K562 treated with DMSO at 1 percent for 48 hours (cell line): Measurements from ENCODE around the gene MAP2K7. TPM values are rescaled to one million over a fixed set of nuclear protein-coding genes. Genes with fewer than 3 reads are reported as not detected.

Experiments
- total RNA-seq: library from RNA; unstranded; fragments of 300-600 nt; gene quantifications from 2 replicates; pipeline ENCODE4 v1.2.3, GENCODE V29; 2022; ENCODE audit warnings: low replicate concordance; ENCODE audit errors: extremely low read depth

MAP2K7 gene
- total RNA-seq: not detected in 2 replicates

DNA sequence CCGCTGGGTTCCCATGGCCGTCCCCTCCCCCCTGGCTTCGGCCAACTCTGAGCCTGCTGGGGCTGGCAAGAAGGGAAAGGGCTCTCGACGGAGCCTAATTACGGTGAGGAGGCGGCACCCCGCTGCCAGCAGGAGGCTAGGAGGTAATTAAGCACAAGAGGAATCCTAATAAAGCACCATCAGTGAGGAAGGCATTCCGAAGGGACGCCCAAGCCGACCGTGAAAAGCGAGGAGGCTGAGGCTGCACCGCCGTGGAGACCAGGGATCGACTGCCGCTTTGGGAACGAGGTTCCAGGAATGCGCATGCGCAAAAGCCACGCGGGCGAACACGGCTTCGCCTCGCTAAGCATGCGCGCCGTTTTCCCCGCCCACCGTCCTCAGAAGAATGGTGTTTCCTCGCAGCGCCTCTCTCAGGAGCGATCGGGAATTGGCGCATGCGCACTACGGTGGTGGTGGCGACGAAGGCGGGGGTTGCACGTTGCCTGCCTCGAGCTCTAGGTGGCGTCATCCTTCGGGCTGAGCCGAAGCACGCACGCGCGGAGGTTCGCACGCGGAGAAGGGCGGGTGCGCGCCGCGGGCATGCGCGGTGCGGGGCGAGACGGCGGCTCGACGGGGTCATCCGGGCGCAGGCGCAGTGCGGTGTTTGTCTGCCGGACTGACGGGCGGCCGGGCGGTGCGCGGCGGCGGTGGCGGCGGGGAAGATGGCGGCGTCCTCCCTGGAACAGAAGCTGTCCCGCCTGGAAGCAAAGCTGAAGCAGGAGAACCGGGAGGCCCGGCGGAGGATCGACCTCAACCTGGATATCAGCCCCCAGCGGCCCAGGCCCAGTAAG is at the start of gene MAP2K7:
Gene MAP2K7, plus strand, starts transcription at position 634 of the 830 bp plus-strand sequence. Its CDS starts 68 bp downstream, at position 702.

DNA sequence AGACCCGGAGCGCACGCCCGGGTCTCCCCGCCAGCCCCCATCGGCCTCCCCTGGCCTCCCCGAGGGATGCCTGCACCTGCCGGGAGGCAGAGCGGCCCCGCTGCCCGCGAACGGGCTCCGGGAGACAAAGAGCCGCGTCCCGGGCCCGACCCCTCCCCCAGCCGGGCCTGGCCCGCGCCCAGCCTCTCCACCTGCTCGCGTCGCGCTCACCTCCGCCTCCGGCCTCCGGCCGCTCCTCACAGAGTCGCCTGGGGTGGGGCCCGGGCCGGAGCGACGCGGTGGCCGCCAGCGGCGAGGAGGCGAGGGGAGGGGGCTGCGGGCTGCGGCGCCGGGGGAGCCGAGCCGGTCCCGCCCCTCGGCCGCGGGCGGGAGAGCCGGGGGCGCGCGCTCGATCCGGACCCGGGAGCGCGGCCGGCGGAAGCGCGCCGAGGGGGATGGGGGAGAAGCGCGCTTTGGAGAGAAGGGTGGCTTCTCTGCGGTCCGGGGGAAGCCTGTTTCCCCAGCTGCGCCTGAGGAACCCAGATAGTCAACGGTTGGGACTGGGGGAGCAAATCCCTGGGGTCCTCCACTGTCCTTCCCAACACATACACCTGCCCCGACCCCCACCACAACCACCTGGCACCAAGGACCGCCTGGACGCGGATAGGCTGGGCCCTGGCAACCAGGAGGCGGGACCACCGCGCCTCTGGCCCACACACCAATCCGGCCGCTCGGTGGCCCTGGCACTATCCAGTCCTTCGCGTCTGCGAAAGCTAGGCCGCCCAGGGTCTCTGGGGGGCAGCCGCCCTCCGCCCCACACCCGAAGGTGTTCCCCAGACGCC is 29.4 kb upstream of the MAP2K7 start, which contains the start of gene PRR36:
Gene PRR36, minus strand, starts transcription at position 315 of the 821 bp plus-strand sequence. CDS start 701 bp downstream, outside the sequence.

GRCh38 chr19:7888145-7888825 is 15.4 kb upstream of the MAP2K7 start, which contains the start of gene LRRC8E:
Gene LRRC8E, plus strand, starts transcription at chr19:7888510. Its CDS starts 7,094 bp downstream, at chr19:7895604.

DNA sequence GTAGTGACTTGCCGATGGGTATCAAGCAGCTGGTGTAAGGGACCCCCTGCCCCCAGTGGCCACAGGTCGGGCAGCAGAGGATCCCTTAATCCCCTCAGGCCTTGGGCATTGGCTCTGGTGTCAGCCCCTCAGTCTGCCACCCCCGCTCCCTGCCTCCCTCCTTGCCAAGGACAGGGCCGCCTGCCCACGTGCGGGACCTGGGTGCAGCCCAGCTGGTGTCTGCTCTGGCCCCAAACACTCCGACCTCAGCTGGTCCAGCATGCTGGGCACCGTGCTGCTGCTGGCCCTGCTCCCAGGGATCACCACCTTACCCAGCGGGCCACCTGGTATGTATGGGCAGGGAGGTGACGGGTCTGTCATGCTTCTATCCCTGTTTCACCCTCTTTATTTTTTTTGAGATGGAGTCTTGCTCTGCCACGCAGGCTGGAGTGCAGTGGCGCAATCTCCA is 10.9 kb downstream of the MAP2K7 start, which contains the start of gene TGFBR3L:
Gene TGFBR3L, plus strand, starts transcription at position 233 of the 448 bp plus-strand sequence.

GRCh38 chr19:7919610-7920518 is 16.2 kb downstream of the MAP2K7 start, which contains the start of gene SNAPC2:
Gene SNAPC2, plus strand, starts transcription at chr19:7920338. Its CDS starts 29 bp downstream, at chr19:7920367.

GRCh38 chr19:7926021-7926726 is 22.5 kb downstream of the MAP2K7 start, which contains the start of gene CTXN1:
Gene CTXN1, minus strand, starts transcription at chr19:7926135. Its CDS starts 597 bp downstream, at chr19:7925538.

GRCh38 chr19:7943444-7944176 is 39.9 kb downstream of the MAP2K7 start, which contains the start of gene TIMM44:
Gene TIMM44, minus strand, starts transcription at chr19:7943666. Its CDS starts 15 bp downstream, at chr19:7943651.

Other genes with a start within 250 kb of the MAP2K7 start
- not detected in 2 replicates for gene RETN, start 234.8 kb upstream of the MAP2K7 start, total RNA-seq
- gene MCEMP1, start 226.8 kb upstream of the MAP2K7 start, total RNA-seq: not detected in 2 replicates
- gene TRAPPC5, start 223.0 kb upstream of the MAP2K7 start, total RNA-seq: not detected in 2 replicates
- gene FCER2, start 201.7 kb upstream of the MAP2K7 start, total RNA-seq: not detected in 2 replicates
- gene CLEC4G, start 171.8 kb upstream of the MAP2K7 start, total RNA-seq: not detected in 2 replicates
- not detected in 2 replicates for gene CD209, start 156.3 kb upstream of the MAP2K7 start, total RNA-seq
- gene CLEC4M, start 140.6 kb upstream of the MAP2K7 start, total RNA-seq: not detected in 2 replicates
- gene EVI5L, start 73.7 kb upstream of the MAP2K7 start, total RNA-seq: not detected in 2 replicates
- gene PRR36, start 29.5 kb upstream of the MAP2K7 start, total RNA-seq: not detected in 2 replicates
- gene LRRC8E, start 15.4 kb upstream of the MAP2K7 start, total RNA-seq: not detected in 2 replicates
- gene TGFBR3L, start 11.0 kb downstream of the MAP2K7 start, total RNA-seq: not detected in 2 replicates
- gene SNAPC2, start 16.5 kb downstream of the MAP2K7 start, total RNA-seq: not detected in 2 replicates
- not detected in 2 replicates for gene CTXN1, start 22.3 kb downstream of the MAP2K7 start, total RNA-seq
- gene TIMM44, start 39.8 kb downstream of the MAP2K7 start, total RNA-seq: not detected in 2 replicates
- not detected in 2 replicates for gene ELAVL1, start 101.8 kb downstream of the MAP2K7 start, total RNA-seq
- gene CCL25, start 148.9 kb downstream of the MAP2K7 start, total RNA-seq: not detected in 2 replicates
- gene FBN3, start 245.7 kb downstream of the MAP2K7 start, total RNA-seq: not detected in 2 replicates